HG03159 (cell line): ENCODE data around the gene HOXB7.

Experiments used
- ATAC-seq: cut with Tn5 transposase; IDR thresholded peaks from one replicate; pipeline ENCODE4 v1.9.1; 2021; ENCODE audit warnings: mild to moderate bottlenecking, moderate library complexity; ENCODE audit not compliant: unreplicated experiment

The HOXB7 gene

GRCh38 chr17:48624544-48625494 is 14.0 kb upstream of the HOXB7 start:
- ATAC-seq, result no peak

- no peak for ATAC-seq
Observed at GRCh38 chr17:48624118-48624517, 13.3 kb upstream of the HOXB7 start.

GRCh38 chr17:48623583-48623982 is 12.8 kb upstream of the HOXB7 start:
- ATAC-seq, result no peak

GRCh38 chr17:48622857-48623256 is 12.0 kb upstream of the HOXB7 start:
- ATAC-seq, result no peak

- no peak for ATAC-seq
Observed at GRCh38 chr17:48621410-48622392, 10.9 kb upstream of the HOXB7 start.

- ATAC-seq, result no peak
Observed at GRCh38 chr17:48620461-48621139, 9.8 kb upstream of the HOXB7 start.

GRCh38 chr17:48619826-48620449 is 9.1 kb upstream of the HOXB7 start:
- no peak for ATAC-seq

- ATAC-seq, result no peak
Observed at GRCh38 chr17:48618256-48618896, 7.6 kb upstream of the HOXB7 start.

GRCh38 chr17:48617471-48618255 is 6.8 kb upstream of the HOXB7 start:
- ATAC-seq, result no peak

- ATAC-seq, result no peak
Observed at GRCh38 chr17:48616717-48617470, 6.1 kb upstream of the HOXB7 start.

GRCh38 chr17:48615963-48616716 is 5.3 kb upstream of the HOXB7 start:
- no peak for ATAC-seq

- no peak for ATAC-seq
Observed at GRCh38 chr17:48615047-48615962, 4.5 kb upstream of the HOXB7 start, which contains the start of gene HOXB8. HOXB8 (minus strand) TSS chr17:48615292; CDS start chr17:48614704, 588 bp downstream.

- ATAC-seq, result no peak
Observed at GRCh38 chr17:48613862-48614694, 3.3 kb upstream of the HOXB7 start.

- no peak for ATAC-seq
Observed at GRCh38 chr17:48612854-48613691, 2.3 kb upstream of the HOXB7 start.

- ATAC-seq, result no peak
Observed at GRCh38 chr17:48612456-48612853, 1.6 kb upstream of the HOXB7 start.
